GM12875 (cell line): ENCODE results near the gene DIP2B.
A peak's percentile ranks its signal among the peaks of the same experiment; 100 is the strongest.
"Not testable (repeated sequence)": the region's sequence is repeated elsewhere in the genome, so short reads cannot be mapped to it uniquely, and the experiment has no call there.

Experiments
- H3K4me3 ChIP-seq: one replicate; pipeline ENCODE4 v1.5.1; 2011; ENCODE audit warnings: low read depth, low read length, control low read depth
- TF ChIP-seq, protein P1 (sequence below): IDR thresholded peaks from 2 replicates; pipeline ENCODE4 v1.5.1; 2011; ENCODE audit warnings: low read depth, mild to moderate bottlenecking, control low read depth, inconsistent platforms, low read length, moderate library complexity, borderline replicate concordance; ENCODE audit not compliant: insufficient read depth

Gene DIP2B

DNA sequence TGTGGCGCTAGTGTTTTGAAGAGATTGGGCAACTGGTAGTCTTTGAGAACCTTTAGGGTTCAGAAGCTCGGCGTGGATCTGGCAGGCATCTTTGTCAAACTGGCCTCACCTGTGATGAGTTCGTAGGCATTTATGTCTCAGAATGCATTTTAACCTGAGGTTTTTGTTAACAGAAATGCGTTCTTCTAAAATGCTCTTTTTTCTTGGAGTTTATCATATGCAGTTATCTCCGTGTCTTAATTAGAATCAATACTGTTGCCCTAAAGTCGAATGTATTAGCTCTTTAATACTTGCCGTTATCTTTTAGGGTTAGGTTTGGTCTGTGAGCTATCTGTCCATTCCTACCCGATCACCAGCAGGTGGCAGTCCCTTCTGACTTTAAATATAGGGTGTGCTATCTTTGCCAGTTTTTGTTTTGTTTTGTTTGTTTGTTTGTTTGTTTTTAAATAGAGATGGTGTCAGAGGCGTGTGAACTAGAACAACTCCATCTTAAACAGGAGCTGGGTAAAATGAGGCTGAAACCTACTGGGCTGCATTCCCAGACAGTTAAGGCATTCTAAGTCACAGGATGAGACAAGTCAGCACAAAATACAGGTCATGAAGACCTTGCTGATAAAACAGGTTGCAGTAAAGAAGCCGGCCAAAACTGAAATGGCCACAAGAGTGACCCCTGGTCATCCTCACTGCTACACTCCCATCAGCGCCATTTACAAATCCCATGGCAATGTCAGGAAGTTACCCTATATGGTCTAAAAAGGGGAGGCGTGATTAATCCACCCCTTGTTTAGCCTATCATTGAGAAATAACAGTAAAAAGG is 260.5 kb downstream of the DIP2B start:
- H3K4me3 ChIP-seq: peak overlapping the region; percentile 94
- TF ChIP-seq, protein P1, sequence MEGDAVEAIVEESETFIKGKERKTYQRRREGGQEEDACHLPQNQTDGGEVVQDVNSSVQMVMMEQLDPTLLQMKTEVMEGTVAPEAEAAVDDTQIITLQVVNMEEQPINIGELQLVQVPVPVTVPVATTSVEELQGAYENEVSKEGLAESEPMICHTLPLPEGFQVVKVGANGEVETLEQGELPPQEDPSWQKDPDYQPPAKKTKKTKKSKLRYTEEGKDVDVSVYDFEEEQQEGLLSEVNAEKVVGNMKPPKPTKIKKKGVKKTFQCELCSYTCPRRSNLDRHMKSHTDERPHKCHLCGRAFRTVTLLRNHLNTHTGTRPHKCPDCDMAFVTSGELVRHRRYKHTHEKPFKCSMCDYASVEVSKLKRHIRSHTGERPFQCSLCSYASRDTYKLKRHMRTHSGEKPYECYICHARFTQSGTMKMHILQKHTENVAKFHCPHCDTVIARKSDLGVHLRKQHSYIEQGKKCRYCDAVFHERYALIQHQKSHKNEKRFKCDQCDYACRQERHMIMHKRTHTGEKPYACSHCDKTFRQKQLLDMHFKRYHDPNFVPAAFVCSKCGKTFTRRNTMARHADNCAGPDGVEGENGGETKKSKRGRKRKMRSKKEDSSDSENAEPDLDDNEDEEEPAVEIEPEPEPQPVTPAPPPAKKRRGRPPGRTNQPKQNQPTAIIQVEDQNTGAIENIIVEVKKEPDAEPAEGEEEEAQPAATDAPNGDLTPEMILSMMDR: peak; percentile 65; the same call in 1 of the 2 replicates

DNA sequence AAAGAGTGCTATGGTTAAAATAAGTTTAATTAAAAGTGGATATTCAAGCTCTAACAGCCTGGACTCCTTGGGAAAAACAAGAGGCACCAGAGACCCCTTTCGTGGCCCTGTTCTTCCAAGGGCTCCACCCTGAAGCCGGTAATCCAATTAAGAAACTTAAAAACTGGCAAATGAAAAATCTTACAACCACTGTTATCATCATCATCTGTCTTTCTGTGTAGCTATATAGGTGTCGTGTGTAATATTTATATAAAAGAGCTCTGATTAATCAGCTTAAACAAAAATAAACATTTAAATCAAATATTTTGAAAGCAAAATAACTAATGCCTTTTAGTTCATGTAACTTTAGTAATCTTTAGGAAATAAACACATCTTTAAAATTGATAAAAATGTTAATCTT is 263.6 kb downstream of the DIP2B start:
- TF ChIP-seq, protein P1: no peak
- H3K4me3 ChIP-seq: no peak overlapping the region

DNA sequence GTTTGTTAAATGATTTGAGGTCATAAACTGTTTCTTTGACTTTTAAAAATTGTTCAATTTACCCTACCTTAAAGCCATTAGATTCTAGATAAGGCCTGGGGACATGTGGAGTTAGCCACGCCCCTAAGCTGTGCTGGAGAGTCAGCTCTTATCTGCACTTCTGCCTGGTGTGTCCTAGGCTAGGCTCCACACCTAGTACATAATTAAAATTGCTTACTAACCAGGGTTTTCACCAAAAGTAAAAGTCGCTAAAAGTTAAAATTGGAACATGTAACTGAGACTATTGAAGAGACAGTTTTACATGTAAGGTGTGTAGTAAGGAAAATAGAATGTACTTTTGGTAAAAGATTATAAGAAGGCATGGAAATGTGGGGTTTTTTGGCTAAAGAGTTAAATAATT is 264.0 kb downstream of the DIP2B start:
- H3K4me3 ChIP-seq: not testable (repeated sequence)

DNA sequence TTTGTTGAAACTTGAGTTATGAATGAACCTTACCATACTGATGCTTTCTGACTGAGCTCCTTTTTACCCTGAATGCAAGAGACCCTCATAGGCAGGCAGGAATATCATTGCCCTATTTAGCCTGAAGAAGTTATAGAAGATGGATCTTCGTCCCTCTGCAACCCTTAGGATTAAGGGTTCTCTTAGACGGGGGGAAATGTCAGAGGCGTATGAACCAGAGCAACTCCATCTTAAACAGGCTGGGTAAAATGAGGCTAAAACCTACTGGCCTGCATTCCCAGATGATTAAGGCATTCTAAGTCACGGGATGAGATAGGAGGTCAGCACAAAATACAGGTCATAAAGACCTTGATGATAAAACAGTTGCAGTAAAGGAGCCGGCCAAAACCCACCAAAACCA is 266.6 kb downstream of the DIP2B start:
- TF ChIP-seq, protein P1: no peak
- no peak overlapping the region for H3K4me3 ChIP-seq

DNA sequence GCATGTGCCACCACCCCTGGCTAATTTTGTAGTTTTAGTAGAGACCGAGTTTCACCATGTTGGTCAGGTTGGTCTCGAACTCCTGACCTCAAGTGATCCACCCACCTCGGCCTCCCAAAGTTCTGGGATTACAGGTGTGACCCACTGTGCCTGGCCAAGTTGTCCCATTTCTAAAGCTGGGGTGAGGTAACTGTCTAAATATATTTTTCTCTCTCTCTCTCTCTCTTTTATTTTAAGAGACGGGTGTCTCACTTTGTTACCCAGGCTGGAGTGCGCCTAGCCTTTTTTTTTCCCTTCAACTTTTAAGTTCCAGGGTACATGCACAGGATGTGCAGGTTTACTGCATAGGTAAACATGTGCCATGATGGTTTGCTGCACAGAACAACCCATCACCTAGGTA is 267.7 kb downstream of the DIP2B start:
- H3K4me3 ChIP-seq: no peak overlapping the region
- TF ChIP-seq, protein P1: no peak

DNA sequence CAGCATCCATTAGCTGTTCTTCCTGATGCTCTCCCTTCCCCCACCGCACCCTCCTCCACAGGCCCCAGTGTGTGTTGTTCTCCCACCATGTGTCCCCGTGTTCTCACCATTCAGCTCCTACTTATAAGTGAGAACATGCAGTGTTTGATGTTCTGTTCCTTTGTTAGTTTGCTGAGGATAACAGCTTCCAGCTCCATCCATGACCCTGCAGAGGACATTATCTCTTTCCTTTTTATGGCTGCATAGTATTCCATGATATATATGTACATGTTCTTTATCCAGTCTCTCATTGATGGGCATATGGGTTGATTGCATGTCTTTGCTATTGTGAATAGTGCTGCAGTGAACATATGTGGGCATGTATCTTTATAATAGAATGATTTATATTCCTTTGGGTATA is 268.1 kb downstream of the DIP2B start:
- H3K4me3 ChIP-seq: no peak overlapping the region
- TF ChIP-seq, protein P1: no peak

DNA sequence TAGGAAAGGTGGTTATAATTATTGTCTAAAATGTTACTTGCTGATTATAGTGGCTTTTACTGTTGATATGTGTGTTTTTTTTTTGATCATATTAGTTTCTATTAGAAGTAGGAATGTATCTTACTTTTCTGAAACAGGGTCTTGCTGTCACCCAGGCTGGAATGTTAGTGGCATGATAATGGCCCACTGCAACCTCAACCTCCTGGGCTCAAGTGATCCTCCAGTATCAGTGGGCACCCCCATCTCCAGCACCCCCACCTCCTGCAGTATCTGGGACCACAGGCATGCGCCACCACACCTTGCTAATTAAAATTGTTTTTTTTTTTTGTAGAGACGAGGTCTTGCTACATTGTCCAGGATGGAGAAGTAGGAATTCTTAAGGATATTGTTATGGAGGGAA is 270.5 kb downstream of the DIP2B start:
- TF ChIP-seq, protein P1: no peak
- no peak overlapping the region for H3K4me3 ChIP-seq
